ENCODE measurements around the gene TTYH3. TPM values are rescaled to one million over a fixed set of nuclear protein-coding genes. Genes with fewer than 3 reads are reported as not detected.
"Not testable (repeated sequence)": the region's sequence is repeated elsewhere in the genome, so short reads cannot be mapped to it uniquely, and the experiment has no call there.

The TTYH3 gene
- polyA plus RNA-seq, 1 donor (not counting 4 experiments of a cell fraction or from before 2014, with no cell fraction given), result 8.5 TPM

DNA sequence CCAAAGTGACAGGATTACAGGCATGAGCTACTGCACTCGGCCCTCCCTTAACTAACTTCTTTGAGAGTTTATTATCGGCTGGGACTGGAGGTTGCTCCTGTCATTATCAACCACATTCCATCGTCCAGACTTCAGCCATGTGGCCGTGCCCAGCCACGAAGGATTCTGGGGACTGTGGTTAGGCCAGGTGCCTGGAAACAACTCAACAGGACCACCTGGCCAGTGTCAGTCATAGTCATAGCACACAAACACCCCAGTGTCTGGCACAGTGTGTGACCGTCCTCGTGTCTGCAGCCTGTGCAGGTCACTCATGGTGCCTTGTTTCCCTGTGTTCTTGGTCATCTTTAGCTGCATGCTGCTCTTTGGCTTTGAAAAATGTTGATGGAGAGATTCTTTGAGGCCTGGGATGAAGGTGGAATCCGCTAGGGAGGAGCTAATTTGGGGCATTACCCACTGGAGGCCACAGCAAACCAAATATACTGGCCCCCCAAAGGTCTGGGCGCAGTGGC is 43.5 kb downstream of the TTYH3 start:
- dilution Hi-C loops (cut with MboI; ENCODE audit: extremely low pct_ligation_motif_present, low sequenced_read_pairs), result no loop called here
- TF ChIP-seq, protein P1, sequence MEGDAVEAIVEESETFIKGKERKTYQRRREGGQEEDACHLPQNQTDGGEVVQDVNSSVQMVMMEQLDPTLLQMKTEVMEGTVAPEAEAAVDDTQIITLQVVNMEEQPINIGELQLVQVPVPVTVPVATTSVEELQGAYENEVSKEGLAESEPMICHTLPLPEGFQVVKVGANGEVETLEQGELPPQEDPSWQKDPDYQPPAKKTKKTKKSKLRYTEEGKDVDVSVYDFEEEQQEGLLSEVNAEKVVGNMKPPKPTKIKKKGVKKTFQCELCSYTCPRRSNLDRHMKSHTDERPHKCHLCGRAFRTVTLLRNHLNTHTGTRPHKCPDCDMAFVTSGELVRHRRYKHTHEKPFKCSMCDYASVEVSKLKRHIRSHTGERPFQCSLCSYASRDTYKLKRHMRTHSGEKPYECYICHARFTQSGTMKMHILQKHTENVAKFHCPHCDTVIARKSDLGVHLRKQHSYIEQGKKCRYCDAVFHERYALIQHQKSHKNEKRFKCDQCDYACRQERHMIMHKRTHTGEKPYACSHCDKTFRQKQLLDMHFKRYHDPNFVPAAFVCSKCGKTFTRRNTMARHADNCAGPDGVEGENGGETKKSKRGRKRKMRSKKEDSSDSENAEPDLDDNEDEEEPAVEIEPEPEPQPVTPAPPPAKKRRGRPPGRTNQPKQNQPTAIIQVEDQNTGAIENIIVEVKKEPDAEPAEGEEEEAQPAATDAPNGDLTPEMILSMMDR (optimal IDR thresholded peaks at IDR 0.05 in 1 of 3, IDR thresholded peaks at IDR 0.05 in 1 of 3, conservative IDR thresholded peaks at IDR 0.05 in 1 of 3; ENCODE audit: extremely low read depth in 1 of 3, insufficient read depth in 2 of 3, low read length in 3 of 3), result no peak
- no peak for TF ChIP-seq EZH2 (IDR thresholded peaks at IDR 0.05; ENCODE audit: low read length)

DNA sequence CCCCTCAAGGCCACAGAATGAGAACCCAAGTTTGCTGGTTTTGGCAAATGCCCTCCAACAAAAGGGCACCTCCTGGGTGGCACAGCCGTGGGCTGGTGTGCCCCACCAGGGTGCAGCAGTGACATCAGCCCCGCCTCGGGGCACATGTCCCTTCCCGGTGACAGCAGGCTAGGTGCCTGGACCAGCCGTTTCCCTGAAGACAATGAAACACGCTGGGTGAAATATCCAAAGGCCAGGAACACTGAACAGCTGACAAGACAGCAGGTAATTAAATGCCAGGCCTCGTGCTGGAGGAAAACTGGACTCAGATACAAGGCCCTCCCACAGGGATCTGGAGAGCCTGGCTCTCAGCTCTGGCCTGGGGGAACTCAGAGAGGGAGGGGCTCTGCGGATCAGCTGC is 44.8 kb downstream of the TTYH3 start:
- H2AFZ ChIP-seq (ENCODE audit: control insufficient read depth, low read length); H3K9me1 ChIP-seq (ENCODE audit: control insufficient read depth, extremely low read depth, insufficient read depth, low read length); H3K36me3 ChIP-seq (ENCODE audit: control insufficient read depth in 2 of 2, extremely low read depth in 1 of 2, insufficient read depth in 2 of 2, low read length in 2 of 2); H3K9ac ChIP-seq (ENCODE audit: control insufficient read depth, extremely low read depth, insufficient read depth, low read length); H3K4me2 ChIP-seq (ENCODE audit: control insufficient read depth, extremely low read depth, insufficient read depth, low read depth, low read length); H4K20me1 ChIP-seq (ENCODE audit: control insufficient read depth, extremely low read depth, insufficient read depth, low read length); DNase-seq (ENCODE audit: low read depth, low spot score); H3K27ac ChIP-seq (ENCODE audit: control insufficient read depth, insufficient read depth, low read length); H3K4me1 ChIP-seq (ENCODE audit: control insufficient read depth, extremely low read depth, insufficient read depth, low read length); H3K79me2 ChIP-seq (ENCODE audit: control insufficient read depth, insufficient read depth, low read length); H3K9me3 ChIP-seq (ENCODE audit: control insufficient read depth, low read depth, low read length); dilution Hi-C loops (cut with MboI; ENCODE audit: extremely low pct_ligation_motif_present, low sequenced_read_pairs); H3K4me3 ChIP-seq (ENCODE audit: control insufficient read depth in 2 of 3, extremely low read depth in 1 of 3, insufficient read depth in 2 of 3, low read depth in 1 of 3, low read length in 3 of 3): not testable (repeated sequence)
- peak; percentile 29 for FAIRE-seq
- H3K27me3 ChIP-seq (ENCODE audit: control insufficient read depth, extremely low read depth, insufficient read depth, low read length), result peaks cover 15% of the 10 kb centered on the region

More for the DNA sequence above, 43.5 kb downstream of the TTYH3 start:
- H3K9me1 ChIP-seq (ENCODE audit: control insufficient read depth, extremely low read depth, insufficient read depth, low read length), result no peaks in the 10 kb centered on the region
- no peak overlapping the region for H2AFZ ChIP-seq (ENCODE audit: control insufficient read depth, low read length)
- H3K4me2 ChIP-seq (ENCODE audit: control insufficient read depth, extremely low read depth, insufficient read depth, low read depth, low read length), result no peak overlapping the region
- no peak overlapping the region for H3K9ac ChIP-seq (ENCODE audit: control insufficient read depth, extremely low read depth, insufficient read depth, low read length)
- no peaks in the 10 kb centered on the region for H3K4me1 ChIP-seq (ENCODE audit: control insufficient read depth, extremely low read depth, insufficient read depth, low read length)
- H3K36me3 ChIP-seq (ENCODE audit: control insufficient read depth in 2 of 2, extremely low read depth in 1 of 2, insufficient read depth in 2 of 2, low read length in 2 of 2), result no peaks in the 10 kb centered on the region
- H3K9me3 ChIP-seq (ENCODE audit: control insufficient read depth, low read depth, low read length), result no peaks in the 10 kb centered on the region
- no peak for DNase-seq (ENCODE audit: low read depth, low spot score)
- peaks cover 11% of the 10 kb centered on the region for H3K27me3 ChIP-seq (ENCODE audit: control insufficient read depth, extremely low read depth, insufficient read depth, low read length)
- FAIRE-seq, result no peak
- H4K20me1 ChIP-seq (ENCODE audit: control insufficient read depth, extremely low read depth, insufficient read depth, low read length), result no peaks in the 10 kb centered on the region
- no peak overlapping the region for H3K27ac ChIP-seq (ENCODE audit: control insufficient read depth, insufficient read depth, low read length)
- no peaks in the 10 kb centered on the region for H3K79me2 ChIP-seq (ENCODE audit: control insufficient read depth, insufficient read depth, low read length)
- H3K4me3 ChIP-seq (ENCODE audit: control insufficient read depth in 2 of 3, extremely low read depth in 1 of 3, insufficient read depth in 2 of 3, low read depth in 1 of 3, low read length in 3 of 3), result no peak overlapping the region

DNA sequence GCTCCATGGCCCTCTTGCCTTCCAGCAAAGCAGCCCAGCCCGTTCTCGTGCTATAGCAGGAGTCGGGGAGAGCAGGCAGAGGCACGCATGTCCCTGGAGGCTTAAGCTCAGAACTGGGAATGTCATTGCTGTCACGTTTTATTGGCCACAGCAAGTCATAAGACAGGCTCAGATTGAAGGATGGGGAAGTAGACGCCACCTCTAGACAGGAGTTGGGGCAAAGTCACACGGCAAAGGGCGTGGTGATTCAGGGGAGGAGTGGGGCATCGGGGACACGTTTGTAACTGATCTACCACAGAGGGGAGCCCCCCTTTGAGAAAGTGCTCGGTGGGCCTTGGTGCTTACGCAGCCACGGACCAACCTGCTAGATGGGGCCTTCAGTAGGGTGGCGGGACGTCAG is 46.7 kb downstream of the TTYH3 start:
- H3K79me2 ChIP-seq (ENCODE audit: control insufficient read depth, insufficient read depth, low read length); H3K27ac ChIP-seq (ENCODE audit: control insufficient read depth, insufficient read depth, low read length); H3K36me3 ChIP-seq (ENCODE audit: control insufficient read depth in 2 of 2, extremely low read depth in 1 of 2, insufficient read depth in 2 of 2, low read length in 2 of 2); H3K9me1 ChIP-seq (ENCODE audit: control insufficient read depth, extremely low read depth, insufficient read depth, low read length); H3K4me3 ChIP-seq (ENCODE audit: control insufficient read depth in 2 of 3, extremely low read depth in 1 of 3, insufficient read depth in 2 of 3, low read depth in 1 of 3, low read length in 3 of 3); H2AFZ ChIP-seq (ENCODE audit: control insufficient read depth, low read length); H4K20me1 ChIP-seq (ENCODE audit: control insufficient read depth, extremely low read depth, insufficient read depth, low read length); DNase-seq (ENCODE audit: low read depth, low spot score); H3K9me3 ChIP-seq (ENCODE audit: control insufficient read depth, low read depth, low read length); dilution Hi-C loops (cut with MboI; ENCODE audit: extremely low pct_ligation_motif_present, low sequenced_read_pairs); H3K9ac ChIP-seq (ENCODE audit: control insufficient read depth, extremely low read depth, insufficient read depth, low read length); H3K4me2 ChIP-seq (ENCODE audit: control insufficient read depth, extremely low read depth, insufficient read depth, low read depth, low read length); H3K4me1 ChIP-seq (ENCODE audit: control insufficient read depth, extremely low read depth, insufficient read depth, low read length): not testable (repeated sequence)
- H3K27me3 ChIP-seq (ENCODE audit: control insufficient read depth, extremely low read depth, insufficient read depth, low read length), result peaks cover 20% of the 10 kb centered on the region
- FAIRE-seq, result peak; percentile 17
